ENCODE data around the gene JAGN1. TPM values are rescaled to one million over a fixed set of nuclear protein-coding genes. Genes with fewer than 3 reads are reported as not detected.
"Not testable (repeated sequence)": the region's sequence is repeated elsewhere in the genome, so short reads cannot be mapped to it uniquely, and the experiment has no call there.

The JAGN1 gene
- total and polyA plus RNA-seq, 2 of the 8 experiments (the other 6 are each of a cell fraction or from before 2014, with no cell fraction given), result 26.9 to 51.6 TPM

DNA sequence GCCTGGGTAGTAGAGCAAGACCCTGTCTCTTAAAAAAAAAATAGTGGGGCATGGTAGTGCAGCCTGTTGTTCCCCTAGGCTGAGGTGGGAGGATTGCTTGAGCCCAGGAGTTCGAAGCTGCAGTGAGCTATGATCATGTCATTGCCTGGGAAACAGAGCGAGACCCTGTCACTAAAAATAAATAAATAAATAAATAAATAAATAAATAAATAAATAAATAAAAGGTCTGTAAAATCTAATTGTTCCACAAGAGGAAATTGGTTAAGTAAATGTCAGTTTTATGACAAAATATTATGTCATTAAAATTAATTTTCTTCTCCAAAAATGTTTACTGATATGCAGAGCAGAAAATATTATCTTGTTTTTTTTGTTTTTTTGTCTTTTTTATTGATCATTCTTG is 48.6 kb downstream of the JAGN1 start (continued):
- TF ChIP-seq ATF2 (IDR thresholded peaks at IDR 0.05; ENCODE audit: low read length), result no peak
- TF ChIP-seq TAF7 (optimal IDR thresholded peaks at IDR 0.05; ENCODE audit: borderline replicate concordance, low read depth, low read length), result no peak
- no peak for TF ChIP-seq USF2 (IDR thresholded peaks at IDR 0.05; ENCODE audit: low read length)
- TF ChIP-seq EZH2 (IDR thresholded peaks at IDR 0.05; ENCODE audit: low read depth, low read length, severe bottlenecking), result no peak
- no peak for TF ChIP-seq JUN (IDR thresholded peaks at IDR 0.05; ENCODE audit: low read depth, low read length)
- TF ChIP-seq CBX8 (IDR thresholded peaks at IDR 0.05; ENCODE audit: borderline replicate concordance, low read depth, low read length), result no peak
- TF ChIP-seq NANOG (IDR thresholded peaks at IDR 0.05; ENCODE audit: insufficient read depth, low read depth, low read length, poor library complexity, severe bottlenecking), result no peak
- no peak for TF ChIP-seq PHF8 (conservative IDR thresholded peaks at IDR 0.05; ENCODE audit: low read depth, low read length)

- H3K4me1 ChIP-seq (replicated peaks in 1 of 4; ENCODE audit: control insufficient read depth in 3 of 4, insufficient read depth in 4 of 4, low read length in 3 of 4); CTCF ChIA-PET (ENCODE audit: partially characterized antibody); H3K23ac ChIP-seq (ENCODE audit: insufficient read length); H3K79me1 ChIP-seq (ENCODE audit: low read depth, low read length); H3K9ac ChIP-seq (replicated peaks in 1 of 4; ENCODE audit: extremely low read depth in 1 of 4, low read depth in 3 of 4, low read length in 3 of 4); H3K14ac ChIP-seq (ENCODE audit: insufficient read length); H3K79me2 ChIP-seq (ENCODE audit: control insufficient read depth in 1 of 2, insufficient read depth in 2 of 2, low read length in 2 of 2); H3K4me3 ChIP-seq (ENCODE audit: extremely low read depth in 1 of 4, insufficient read depth in 2 of 4, low read depth in 3 of 4, low read length in 4 of 4); H2BK20ac ChIP-seq (ENCODE audit: low read length); DNase-seq (ENCODE audit: low read depth in 1 of 2, low spot score in 2 of 2); H4K5ac ChIP-seq (ENCODE audit: insufficient read length, low read depth, low read length); H3K36me3 ChIP-seq (ENCODE audit: control insufficient read depth in 2 of 4, insufficient read depth in 4 of 4, low read length in 3 of 4); H3K23me2 ChIP-seq (ENCODE audit: low read depth, low read length); H3K4me2 ChIP-seq (ENCODE audit: insufficient read depth in 1 of 2, low read depth in 2 of 2, low read length in 2 of 2); H4K91ac ChIP-seq (replicated peaks; ENCODE audit: insufficient read length, low read length); H3K9me3 ChIP-seq (ENCODE audit: insufficient read depth in 2 of 2, low read depth in 1 of 2, low read length in 1 of 2); H3K27ac ChIP-seq (ENCODE audit: low read depth, low read length); FAIRE-seq; H3K4ac ChIP-seq (replicated peaks; ENCODE audit: insufficient read length, low read depth, low read length); H3K18ac ChIP-seq (ENCODE audit: extremely low read depth, low read length); H2BK15ac ChIP-seq (ENCODE audit: low read length); H2BK12ac ChIP-seq (ENCODE audit: low read depth, low read length); H2BK5ac ChIP-seq (ENCODE audit: low read depth, low read length); H2BK120ac ChIP-seq (replicated peaks; ENCODE audit: low read depth, low read length); H3K27me3 ChIP-seq (replicated peaks in 1 of 4; ENCODE audit: control insufficient read depth in 3 of 4, extremely low read depth in 1 of 4, insufficient read depth in 3 of 4, low read length in 3 of 4); H2AK5ac ChIP-seq (ENCODE audit: low read depth, low read length); H2AFZ ChIP-seq (ENCODE audit: low read length); H3K56ac ChIP-seq (replicated peaks; ENCODE audit: insufficient read length, low read depth, low read length); H4K20me1 ChIP-seq (replicated peaks in 1 of 2; ENCODE audit: control insufficient read depth in 1 of 2, insufficient read depth in 2 of 2, low read length in 2 of 2); H4K8ac ChIP-seq (ENCODE audit: extremely low read depth, insufficient read depth, low read length): not testable (repeated sequence)
- POLR2A ChIA-PET (ENCODE audit: partially characterized antibody), result interaction anchor here (1.6 kb wide), 1 partner anchor 9 kb away, joined by 3 read pairs; no protein-coding TSS in a partner anchor
- WGBS, 2 experiments (ENCODE audit: extremely low coverage in 1 of 2, insufficient coverage in 1 of 2, insufficient read length in 1 of 2, insufficient replicate concordance in 2 of 2, low coverage in 1 of 2, low lambda C conversion rate in 2 of 2, missing lambda C conversion rate in 1 of 2), result 92% methylated on average over 18 of the region's 32 CpGs; no CpG with 5 or more reads in 1 of the 2 experiments
Observed at GRCh38 chr3:9939906-9940305, 49.5 kb downstream of the JAGN1 start.
